ENCODE measurements around the gene EBP.

GRCh38 chrX:48507246-48507645, 14.4 kb upstream of the EBP start:
- TF ChIP-seq, protein P1, sequence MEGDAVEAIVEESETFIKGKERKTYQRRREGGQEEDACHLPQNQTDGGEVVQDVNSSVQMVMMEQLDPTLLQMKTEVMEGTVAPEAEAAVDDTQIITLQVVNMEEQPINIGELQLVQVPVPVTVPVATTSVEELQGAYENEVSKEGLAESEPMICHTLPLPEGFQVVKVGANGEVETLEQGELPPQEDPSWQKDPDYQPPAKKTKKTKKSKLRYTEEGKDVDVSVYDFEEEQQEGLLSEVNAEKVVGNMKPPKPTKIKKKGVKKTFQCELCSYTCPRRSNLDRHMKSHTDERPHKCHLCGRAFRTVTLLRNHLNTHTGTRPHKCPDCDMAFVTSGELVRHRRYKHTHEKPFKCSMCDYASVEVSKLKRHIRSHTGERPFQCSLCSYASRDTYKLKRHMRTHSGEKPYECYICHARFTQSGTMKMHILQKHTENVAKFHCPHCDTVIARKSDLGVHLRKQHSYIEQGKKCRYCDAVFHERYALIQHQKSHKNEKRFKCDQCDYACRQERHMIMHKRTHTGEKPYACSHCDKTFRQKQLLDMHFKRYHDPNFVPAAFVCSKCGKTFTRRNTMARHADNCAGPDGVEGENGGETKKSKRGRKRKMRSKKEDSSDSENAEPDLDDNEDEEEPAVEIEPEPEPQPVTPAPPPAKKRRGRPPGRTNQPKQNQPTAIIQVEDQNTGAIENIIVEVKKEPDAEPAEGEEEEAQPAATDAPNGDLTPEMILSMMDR (IDR thresholded peaks at IDR 0.05; ENCODE audit: insufficient read depth, low read depth, low read length): no peak
- TF ChIP-seq EZH2 (IDR thresholded peaks at IDR 0.05; ENCODE audit: insufficient read depth, low read length): no peak
